Epithelial cell of proximal tubule (primary cell): Measurements from ENCODE around the gene OR10X1. TPM values are rescaled to one million over a fixed set of nuclear protein-coding genes. Genes with fewer than 3 reads are reported as not detected.

Source experiments
- DNase-seq: peaks from one replicate; pipeline ENCODE4 v3.0.0-alpha.2; 2011; ENCODE audit warnings: low read depth
- H3K4me3 ChIP-seq: 2 replicates; pipeline ENCODE4 v1.5.1; 2011; ENCODE audit warnings: low read depth, mild to moderate bottlenecking, low read length
- total RNA-seq: library from RNA; depleted of rRNA; stranded (reverse); fragments of >200 nt; gene quantifications from 2 replicates; pipeline ENCODE4 v1.2.3, GENCODE V29; 2015
- TF ChIP-seq, protein P1 (sequence below): conservative IDR thresholded peaks from 2 replicates; pipeline ENCODE4 v1.5.1; 2012; ENCODE audit warnings: low read depth, mild to moderate bottlenecking, low read length

OR10X1 gene
- total RNA-seq, 1 donor from 2014 or later: not detected

DNA sequence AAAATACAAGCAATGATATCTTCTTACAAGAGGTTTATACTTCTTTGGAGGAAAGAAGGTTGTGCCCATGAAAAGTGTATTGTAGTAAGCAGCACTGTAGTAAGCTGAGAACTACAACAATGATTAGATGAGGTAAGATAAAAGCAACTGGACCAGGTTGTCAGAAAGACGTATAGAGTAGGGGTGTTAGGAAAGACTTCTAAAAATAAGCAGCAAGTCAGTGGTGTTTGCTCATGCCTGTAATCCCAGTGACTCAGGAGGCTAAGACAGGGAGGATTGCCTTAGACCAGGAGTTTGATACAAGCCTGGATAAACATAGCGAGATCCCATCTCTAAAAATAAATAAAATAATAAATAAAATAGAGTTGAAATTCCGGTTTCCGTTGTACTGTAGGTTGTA is 4.3 kb upstream of the OR10X1 start:
- no peak for DNase-seq
- TF ChIP-seq, protein P1, sequence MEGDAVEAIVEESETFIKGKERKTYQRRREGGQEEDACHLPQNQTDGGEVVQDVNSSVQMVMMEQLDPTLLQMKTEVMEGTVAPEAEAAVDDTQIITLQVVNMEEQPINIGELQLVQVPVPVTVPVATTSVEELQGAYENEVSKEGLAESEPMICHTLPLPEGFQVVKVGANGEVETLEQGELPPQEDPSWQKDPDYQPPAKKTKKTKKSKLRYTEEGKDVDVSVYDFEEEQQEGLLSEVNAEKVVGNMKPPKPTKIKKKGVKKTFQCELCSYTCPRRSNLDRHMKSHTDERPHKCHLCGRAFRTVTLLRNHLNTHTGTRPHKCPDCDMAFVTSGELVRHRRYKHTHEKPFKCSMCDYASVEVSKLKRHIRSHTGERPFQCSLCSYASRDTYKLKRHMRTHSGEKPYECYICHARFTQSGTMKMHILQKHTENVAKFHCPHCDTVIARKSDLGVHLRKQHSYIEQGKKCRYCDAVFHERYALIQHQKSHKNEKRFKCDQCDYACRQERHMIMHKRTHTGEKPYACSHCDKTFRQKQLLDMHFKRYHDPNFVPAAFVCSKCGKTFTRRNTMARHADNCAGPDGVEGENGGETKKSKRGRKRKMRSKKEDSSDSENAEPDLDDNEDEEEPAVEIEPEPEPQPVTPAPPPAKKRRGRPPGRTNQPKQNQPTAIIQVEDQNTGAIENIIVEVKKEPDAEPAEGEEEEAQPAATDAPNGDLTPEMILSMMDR: no peak
- no peak overlapping the region for H3K4me3 ChIP-seq

DNA sequence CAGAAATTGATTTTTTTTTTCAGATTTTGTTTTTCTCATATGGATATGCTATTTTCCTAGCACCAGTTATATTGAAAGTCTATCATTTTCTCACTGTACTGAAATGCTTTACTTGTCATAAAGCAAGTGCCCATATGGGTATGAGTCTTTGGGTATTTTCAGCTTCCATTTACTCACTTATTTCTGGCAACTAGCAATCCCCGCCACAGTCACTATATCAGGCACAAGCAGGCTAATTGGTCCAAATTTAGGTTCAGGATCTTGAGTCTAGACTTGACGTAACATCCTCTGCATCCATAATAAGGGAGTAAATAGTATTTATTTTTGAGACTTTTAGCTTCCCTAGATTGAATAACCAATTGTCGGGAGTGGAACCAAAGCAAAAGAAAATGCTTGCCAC is 2.1 kb downstream of the OR10X1 start:
- no peak overlapping the region for H3K4me3 ChIP-seq
- DNase-seq: no peak
- TF ChIP-seq, protein P1: no peak

DNA sequence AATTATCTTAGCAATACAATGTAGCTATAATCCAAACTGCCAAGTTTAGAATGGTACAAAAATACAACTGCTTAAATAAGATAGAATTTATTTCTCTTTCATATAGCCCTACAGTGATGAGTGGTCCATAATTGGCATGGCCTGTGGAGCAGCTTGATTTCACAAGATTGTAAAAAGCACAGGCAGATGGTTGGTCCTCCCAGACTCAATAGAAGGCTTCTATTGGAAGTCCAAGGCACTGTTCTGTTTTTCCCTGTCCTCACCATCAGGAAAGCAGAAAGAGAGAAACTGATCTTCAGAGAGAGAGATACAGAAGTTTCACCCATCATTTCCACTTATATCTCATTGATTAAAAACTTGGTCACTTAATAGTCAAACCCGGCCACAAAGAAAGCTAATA is 7.5 kb downstream of the OR10X1 start:
- DNase-seq: no peak
- TF ChIP-seq, protein P1: no peak
- H3K4me3 ChIP-seq: no peak overlapping the region

DNA sequence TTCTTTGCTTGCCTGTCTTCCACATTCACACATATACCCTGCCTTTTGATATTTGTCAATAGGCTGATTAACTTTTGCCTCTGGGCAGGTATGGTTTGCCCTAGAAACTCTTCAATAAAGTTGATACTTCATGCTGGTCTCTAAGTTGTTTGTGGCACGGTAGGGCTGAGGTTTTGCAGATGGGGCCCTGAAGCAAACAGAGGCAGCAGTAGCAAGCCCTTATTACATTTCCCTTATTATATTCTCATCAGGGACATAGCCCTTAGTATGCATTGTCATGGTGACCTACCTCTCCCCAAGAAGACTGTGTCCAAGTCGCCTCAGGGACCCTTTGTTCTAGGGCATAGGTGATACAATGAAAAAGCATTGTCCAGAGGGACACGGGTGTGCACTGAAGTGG is 9.2 kb downstream of the OR10X1 start, which contains the start of gene OR6P1:
Gene OR6P1 (minus strand): TSS at position 101 of the 400 bp plus-strand sequence. CDS start 6,976 bp downstream, outside the sequence.
- H3K4me3 ChIP-seq: no peak within 1 kb of the TSS
- no peak for DNase-seq
- TF ChIP-seq, protein P1: no peak

DNA sequence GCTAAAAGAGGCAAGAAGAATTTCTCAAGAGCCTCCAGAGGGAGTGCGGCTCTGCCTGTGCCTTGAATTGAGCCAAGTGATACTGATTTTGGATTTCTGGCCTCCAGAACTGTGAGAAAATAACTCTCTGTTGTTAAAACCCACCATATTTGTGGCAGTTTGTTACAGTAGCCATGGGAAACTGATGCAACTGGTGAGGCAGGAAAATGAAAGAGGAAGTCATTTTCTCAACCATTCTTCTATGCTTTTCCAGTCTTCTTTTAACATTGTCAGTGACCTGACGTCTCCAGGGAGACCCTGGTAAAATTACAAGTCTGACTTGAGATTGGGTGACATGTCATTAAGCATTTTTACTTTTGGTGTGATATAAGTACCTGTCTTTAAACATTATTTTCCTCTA is 15.1 kb downstream of the OR10X1 start:
- TF ChIP-seq, protein P1: no peak
- DNase-seq: no peak
- no peak overlapping the region for H3K4me3 ChIP-seq

DNA sequence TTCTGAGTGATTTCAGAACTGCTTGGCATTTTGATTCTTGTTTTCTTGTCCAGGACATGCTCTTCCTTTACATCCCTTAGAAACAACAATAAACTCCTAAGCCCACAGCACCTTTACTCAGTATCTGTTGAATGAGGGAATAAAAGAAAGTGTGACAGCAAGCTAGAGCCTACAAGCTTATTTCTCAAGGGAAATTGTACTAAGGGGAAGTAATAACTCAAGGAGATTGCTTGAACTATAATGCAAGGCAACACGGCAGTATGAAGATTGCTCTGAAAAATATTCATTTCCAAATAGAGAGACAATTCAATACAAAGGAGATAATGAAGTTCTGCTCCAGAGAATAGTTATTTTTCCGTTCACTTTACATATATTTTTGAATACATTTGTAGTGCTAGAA is 15.8 kb downstream of the OR10X1 start:
- no peak for DNase-seq

DNA sequence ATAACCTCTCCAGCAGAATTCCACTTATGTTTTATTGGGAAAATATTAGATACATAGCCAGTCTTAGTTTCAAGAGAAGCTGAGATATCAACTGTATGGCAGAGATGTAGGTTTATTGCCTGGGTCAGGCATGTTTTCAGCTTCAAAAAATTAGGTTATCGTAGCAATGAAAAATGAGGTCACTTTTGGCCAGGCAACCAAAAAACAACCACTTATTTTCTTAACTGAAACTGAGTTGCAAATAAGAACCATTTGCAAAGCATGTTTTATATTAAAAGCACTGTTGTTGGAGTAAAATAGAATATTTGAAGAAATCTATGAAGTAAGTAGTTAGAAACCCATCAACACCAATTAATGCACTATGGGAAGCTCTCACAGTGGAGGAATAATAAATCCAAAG is 20.0 kb downstream of the OR10X1 start:
- H3K4me3 ChIP-seq: no peak overlapping the region
- TF ChIP-seq, protein P1: no peak
- no peak for DNase-seq

More for the DNA sequence above, 15.8 kb downstream of the OR10X1 start:
- TF ChIP-seq, protein P1: no peak
- H3K4me3 ChIP-seq: no peak overlapping the region
